BLaER1 (cell line): Measurements from ENCODE around the gene TMEM161B.
"Not testable (repeated sequence)": the region's sequence is repeated elsewhere in the genome, so short reads cannot be mapped to it uniquely, and the experiment has no call there.

ENCODE experiments used
- H3K27ac ChIP-seq: shearing (Covaris generic); formaldehyde crosslinking; 2 replicates; pipeline ENCODE4 v1.8.1; 2022
- H3K27me3 ChIP-seq: shearing (Covaris generic); formaldehyde crosslinking; 2 replicates; pipeline ENCODE4 v1.8.1; 2022
- H3K36me3 ChIP-seq: shearing (Covaris generic); formaldehyde crosslinking; 2 replicates; pipeline ENCODE4 v1.8.1; 2022
- H3K4me1 ChIP-seq: shearing (Covaris generic); formaldehyde crosslinking; 2 replicates; pipeline ENCODE4 v1.8.1; 2022
- H3K4me2 ChIP-seq: shearing (Covaris generic); formaldehyde crosslinking; 2 replicates; pipeline ENCODE4 v1.8.1; 2022
- H3K4me3 ChIP-seq: shearing (Covaris generic); formaldehyde crosslinking; 2 replicates; pipeline ENCODE4 v1.8.1; 2022
- H3K9ac ChIP-seq: shearing (Covaris generic); formaldehyde crosslinking; 2 replicates; pipeline ENCODE4 v1.8.1; 2022
- H3K9me3 ChIP-seq: shearing (Covaris generic); formaldehyde crosslinking; 2 replicates; pipeline ENCODE4 v1.8.1; 2022
- H4K20me1 ChIP-seq: shearing (Covaris generic); formaldehyde crosslinking; 2 replicates; pipeline ENCODE4 v1.8.1; 2022
- Cebpa-rat ChIP-seq: shearing (Covaris generic); IDR thresholded peaks from 2 replicates; pipeline ENCODE4 v1.8.1; 2022

TMEM161B gene

GRCh38 chr5:88251048-88251711, 17.5 kb downstream of the TMEM161B start:
- no peaks in the 10 kb centered on the region for H3K36me3 ChIP-seq
- no peaks in the 10 kb centered on the region for H3K27me3 ChIP-seq
- no peak overlapping the region for H3K4me3 ChIP-seq
- H4K20me1 ChIP-seq = peaks cover 50% of the 10 kb centered on the region
- TF ChIP-seq Cebpa-rat = no peak
- H3K27ac ChIP-seq = no peak overlapping the region
- no peaks in the 10 kb centered on the region for H3K4me1 ChIP-seq
- no peak overlapping the region for H3K9ac ChIP-seq
- no peaks in the 10 kb centered on the region for H3K9me3 ChIP-seq
- no peak overlapping the region for H3K4me2 ChIP-seq

- Histone ChIP-seq H4K20me1 (peaks cover 57% of the 10 kb centered on the region), H3K4me1 (no peaks in the 10 kb centered on the region), H3K27me3 (no peaks in the 10 kb centered on the region), H3K9me3 (no peaks in the 10 kb centered on the region), H3K36me3 (no peaks in the 10 kb centered on the region), H3K4me2 (no peak overlapping the region), H3K4me3 (no peak overlapping the region), H3K27ac (no peak overlapping the region), H3K9ac (no peak overlapping the region)
- no peak for TF ChIP-seq Cebpa-rat
Observed at GRCh38 chr5:88250010-88250409, 18.6 kb downstream of the TMEM161B start.

GRCh38 chr5:88248743-88249540, 19.7 kb downstream of the TMEM161B start:
- H3K27ac ChIP-seq = no peak overlapping the region
- no peaks in the 10 kb centered on the region for H3K36me3 ChIP-seq
- no peak for TF ChIP-seq Cebpa-rat
- H3K4me2 ChIP-seq = no peak overlapping the region
- no peaks in the 10 kb centered on the region for H3K4me1 ChIP-seq
- peaks cover 66% of the 10 kb centered on the region for H4K20me1 ChIP-seq
- no peak overlapping the region for H3K9ac ChIP-seq
- no peaks in the 10 kb centered on the region for H3K9me3 ChIP-seq
- H3K4me3 ChIP-seq = no peak overlapping the region
- H3K27me3 ChIP-seq = no peaks in the 10 kb centered on the region

- H3K36me3 ChIP-seq = no peaks in the 10 kb centered on the region
- no peaks in the 10 kb centered on the region for H3K9me3 ChIP-seq
- H4K20me1 ChIP-seq = peaks cover 67% of the 10 kb centered on the region
- H3K27me3 ChIP-seq = no peaks in the 10 kb centered on the region
- no peak overlapping the region for H3K4me2 ChIP-seq
- no peaks in the 10 kb centered on the region for H3K4me1 ChIP-seq
- no peak for TF ChIP-seq Cebpa-rat
- no peak overlapping the region for H3K4me3 ChIP-seq
- no peak overlapping the region for H3K27ac ChIP-seq
- no peak overlapping the region for H3K9ac ChIP-seq
Observed at GRCh38 chr5:88248094-88248493, 20.6 kb downstream of the TMEM161B start.

DNA sequence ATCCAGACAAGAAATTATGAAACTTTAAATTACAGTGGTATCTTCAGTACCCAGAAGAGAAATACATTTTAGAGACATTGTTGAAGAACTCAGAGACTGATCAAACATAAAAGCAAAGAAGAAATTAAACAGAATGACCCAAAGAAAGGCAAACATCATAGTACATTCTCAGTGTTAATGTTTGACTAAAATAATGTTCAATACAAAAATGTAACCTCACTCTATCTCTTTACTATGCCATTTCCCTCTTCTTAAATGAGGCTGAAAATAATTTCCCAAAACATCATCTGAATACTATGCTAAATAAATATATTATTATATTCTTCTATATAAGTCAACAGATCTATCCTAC, 22.8 kb downstream of the TMEM161B start:
- H3K4me3 ChIP-seq = no peak overlapping the region
- H3K36me3 ChIP-seq = no peaks in the 10 kb centered on the region
- no peaks in the 10 kb centered on the region for H3K9me3 ChIP-seq
- TF ChIP-seq Cebpa-rat = no peak
- no peak overlapping the region for H3K27ac ChIP-seq
- H3K9ac ChIP-seq = no peak overlapping the region
- no peaks in the 10 kb centered on the region for H3K27me3 ChIP-seq
- H3K4me2 ChIP-seq = no peak overlapping the region
- H4K20me1 ChIP-seq = peaks cover 75% of the 10 kb centered on the region
- H3K4me1 ChIP-seq = no peaks in the 10 kb centered on the region

- Histone ChIP-seq H3K9me3 (no peaks in the 10 kb centered on the region), H4K20me1 (peaks cover 70% of the 10 kb centered on the region), H3K4me1 (no peaks in the 10 kb centered on the region), H3K4me2 (no peak overlapping the region), H3K4me3 (no peak overlapping the region), H3K36me3 (peaks cover 5% of the 10 kb centered on the region; the same call in 1 of the 2 replicates), H3K9ac (no peak overlapping the region), H3K27me3 (no peaks in the 10 kb centered on the region), H3K27ac (no peak overlapping the region)
- no peak for TF ChIP-seq Cebpa-rat
Observed at GRCh38 chr5:88245241-88245892, 23.3 kb downstream of the TMEM161B start.

GRCh38 chr5:88244686-88245085, 24.0 kb downstream of the TMEM161B start:
- Histone ChIP-seq H4K20me1 (peaks cover 63% of the 10 kb centered on the region), H3K4me1 (no peaks in the 10 kb centered on the region), H3K9ac (no peak overlapping the region), H3K27ac (no peak overlapping the region), H3K9me3 (no peaks in the 10 kb centered on the region), H3K4me3 (no peak overlapping the region), H3K4me2 (no peak overlapping the region), H3K27me3 (no peaks in the 10 kb centered on the region), H3K36me3 (peaks cover 11% of the 10 kb centered on the region; the same call in 1 of the 2 replicates)
- TF ChIP-seq Cebpa-rat = no peak

GRCh38 chr5:88243493-88243892, 25.2 kb downstream of the TMEM161B start:
- H3K9me3 ChIP-seq = not testable (repeated sequence)

GRCh38 chr5:88238732-88239131, 29.9 kb downstream of the TMEM161B start:
- Histone ChIP-seq H3K36me3 (peaks cover 28% of the 10 kb centered on the region), H3K4me3 (no peak overlapping the region), H3K27ac (no peak overlapping the region), H4K20me1 (peaks cover 22% of the 10 kb centered on the region), H3K4me1 (no peaks in the 10 kb centered on the region), H3K4me2 (no peak overlapping the region), H3K9me3 (no peaks in the 10 kb centered on the region), H3K27me3 (no peaks in the 10 kb centered on the region), H3K9ac (no peak overlapping the region)
- no peak for TF ChIP-seq Cebpa-rat

More at GRCh38 chr5:88243493-88243892, 25.2 kb downstream of the TMEM161B start:
- Histone ChIP-seq H4K20me1 (peaks cover 53% of the 10 kb centered on the region), H3K36me3 (peaks cover 11% of the 10 kb centered on the region; the same call in 1 of the 2 replicates)
- H3K27me3 ChIP-seq, H3K4me1 ChIP-seq, H3K27ac ChIP-seq, H3K9ac ChIP-seq, H3K4me3 ChIP-seq, H3K4me2 ChIP-seq: not testable (repeated sequence)
